Pons (tissue), 1 donor: Measurements from ENCODE around the gene PRKN.
"Not testable (repeated sequence)": the region's sequence is repeated elsewhere in the genome, so short reads cannot be mapped to it uniquely, and the experiment has no call there.

Source experiments
- DNase-seq: peaks from one replicate; pipeline ENCODE4 v3.0.0-alpha.2; 2016; ENCODE audit warnings: low spot score

Gene PRKN

GRCh38 chr6:161903584-161904212 lies 823.9 kb downstream of the PRKN start:
- DNase-seq = no peak

DNA sequence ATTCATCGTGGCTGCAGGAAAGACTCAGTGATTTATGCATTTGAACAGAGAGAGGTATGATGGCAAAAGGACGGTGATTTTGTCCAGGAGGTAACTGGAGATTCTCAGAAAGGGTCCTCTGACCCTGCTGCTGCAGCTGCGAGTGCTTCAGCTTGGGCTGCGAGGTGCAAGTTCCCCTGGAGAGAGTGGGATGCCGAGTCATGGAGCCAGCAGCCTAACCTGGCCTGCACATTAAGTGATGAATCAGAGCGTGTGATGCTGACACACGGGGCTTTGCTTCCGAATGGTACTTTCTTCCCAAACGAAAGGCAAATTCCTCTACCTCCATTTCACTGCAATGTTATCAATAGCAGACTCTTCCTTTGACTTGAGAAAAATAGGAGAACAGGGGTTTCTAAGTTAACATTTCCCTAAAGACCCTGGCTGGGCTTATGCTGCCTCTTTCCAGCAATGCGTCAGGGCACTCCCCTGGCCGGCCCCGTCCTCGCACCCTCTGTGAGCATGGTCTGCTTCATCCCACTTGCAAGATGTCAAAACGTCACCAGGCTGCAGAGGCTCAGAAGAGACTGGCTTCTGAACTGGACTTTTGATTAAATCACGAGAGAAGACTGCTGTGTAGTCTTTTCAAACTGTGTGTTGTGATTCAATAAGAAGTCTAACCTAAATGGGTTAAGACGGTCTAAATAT lies 825.7 kb downstream of the PRKN start:
- DNase-seq = no peak

GRCh38 chr6:161894436-161894835 lies 833.1 kb downstream of the PRKN start:
- no peak for DNase-seq

DNA sequence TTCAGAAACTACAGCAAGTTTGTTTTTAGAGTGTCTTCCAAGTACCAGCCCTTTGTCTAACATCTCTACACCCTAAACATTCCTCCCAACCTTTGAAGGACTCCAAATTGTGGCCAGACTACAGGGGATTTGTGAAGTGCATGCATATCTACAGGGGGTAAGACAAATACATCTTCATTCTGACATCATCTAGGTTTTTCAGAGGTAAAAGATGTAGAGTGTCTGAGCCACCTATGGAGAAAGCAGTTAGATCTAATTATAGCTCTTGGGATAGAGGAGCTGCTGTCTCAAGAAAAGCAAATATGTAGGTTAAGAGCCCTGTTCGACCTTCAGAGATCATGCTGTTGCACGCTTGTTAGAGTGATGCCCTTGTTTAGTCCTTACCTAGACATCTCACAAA lies 836.0 kb downstream of the PRKN start:
- DNase-seq = no peak

- DNase-seq = peak; percentile 19
Measured at GRCh38 chr6:161890832-161891297, 836.7 kb downstream of the PRKN start.

DNA sequence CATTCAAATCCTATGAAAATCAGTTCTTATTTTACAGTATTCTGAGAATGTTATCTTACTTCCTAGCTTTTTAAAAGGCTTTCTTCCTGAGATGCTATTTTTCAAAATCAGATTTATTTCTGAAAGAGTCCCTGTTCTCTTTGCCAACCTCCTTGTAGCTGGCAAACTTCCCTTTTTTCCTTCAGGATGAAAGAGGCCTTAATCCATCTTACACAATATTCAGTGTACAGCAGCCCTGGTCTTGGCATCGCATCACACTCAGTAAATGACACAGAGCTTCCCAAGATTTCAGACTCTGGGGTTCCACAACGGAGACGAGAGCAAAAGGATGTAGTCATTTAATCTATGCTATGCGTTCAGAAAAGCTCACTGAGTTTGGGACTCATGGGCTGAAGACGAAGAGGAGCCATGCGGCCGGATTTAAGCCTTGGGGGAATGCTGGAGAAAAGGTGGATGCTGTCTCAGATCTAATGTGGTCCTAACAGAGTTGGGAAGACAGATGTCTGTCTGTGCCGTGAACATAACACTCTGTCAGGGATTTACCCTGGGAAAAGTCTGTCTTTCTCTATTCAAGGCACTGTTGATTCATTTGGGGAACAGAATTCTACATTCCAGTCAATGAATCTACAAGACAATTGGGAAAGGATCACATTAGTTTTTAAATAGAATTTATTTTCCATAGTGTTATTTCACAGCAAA lies 837.3 kb downstream of the PRKN start:
- DNase-seq = peak; percentile 74

- peak; percentile 67 for DNase-seq
Measured at GRCh38 chr6:161889324-161889723, 838.2 kb downstream of the PRKN start.

GRCh38 chr6:161886545-161886944 lies 841.0 kb downstream of the PRKN start:
- not testable (repeated sequence) for DNase-seq

GRCh38 chr6:161884782-161885181 lies 842.8 kb downstream of the PRKN start:
- DNase-seq = no peak

- no peak for DNase-seq
Measured at GRCh38 chr6:161882196-161882765, 845.3 kb downstream of the PRKN start.

GRCh38 chr6:161880056-161880455 lies 847.5 kb downstream of the PRKN start:
- no peak for DNase-seq

DNA sequence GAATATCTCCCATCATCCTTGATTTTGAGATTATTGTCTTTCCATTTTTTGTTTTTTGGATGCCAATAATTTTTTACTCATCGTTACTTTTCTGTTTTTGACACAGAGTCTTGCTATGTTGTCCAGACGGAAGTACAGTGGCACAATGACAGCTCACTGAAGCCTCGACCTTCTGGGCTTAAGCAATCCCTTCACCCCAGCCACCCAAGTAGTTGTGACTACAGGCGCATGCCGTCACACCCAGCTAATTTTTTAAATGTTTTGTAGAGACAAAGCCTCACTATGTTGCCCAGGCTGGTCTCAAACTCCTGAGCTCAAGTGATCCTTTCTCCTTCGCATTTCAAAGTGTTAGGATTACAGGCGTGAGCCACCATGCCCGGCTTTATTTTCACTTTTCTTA lies 851.3 kb downstream of the PRKN start:
- DNase-seq = no peak

GRCh38 chr6:161870236-161870901 lies 857.2 kb downstream of the PRKN start:
- no peak for DNase-seq

DNA sequence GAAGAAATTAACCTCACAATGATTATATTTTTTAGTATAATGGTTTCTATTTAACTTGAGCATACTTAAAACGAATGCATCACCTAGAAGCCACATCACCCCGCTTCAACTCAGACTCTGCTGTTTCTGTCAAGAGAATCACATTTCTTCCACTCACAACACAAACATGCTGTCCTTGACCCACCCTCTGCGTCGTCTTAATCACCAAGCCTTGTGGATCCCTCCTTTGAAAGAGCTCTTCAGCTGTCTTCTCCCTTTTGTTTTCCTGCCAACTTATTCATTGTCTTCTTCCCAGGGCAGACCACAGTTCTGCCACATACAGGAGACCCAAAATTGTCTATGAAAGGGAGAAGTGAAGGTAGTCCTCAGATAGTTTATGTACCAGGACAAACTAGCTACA lies 858.1 kb downstream of the PRKN start:
- DNase-seq = no peak

- no peak for DNase-seq
Measured at GRCh38 chr6:161866570-161866969, 861.0 kb downstream of the PRKN start.

- not testable (repeated sequence) for DNase-seq
Measured at GRCh38 chr6:161861061-161861460, 866.5 kb downstream of the PRKN start.

DNA sequence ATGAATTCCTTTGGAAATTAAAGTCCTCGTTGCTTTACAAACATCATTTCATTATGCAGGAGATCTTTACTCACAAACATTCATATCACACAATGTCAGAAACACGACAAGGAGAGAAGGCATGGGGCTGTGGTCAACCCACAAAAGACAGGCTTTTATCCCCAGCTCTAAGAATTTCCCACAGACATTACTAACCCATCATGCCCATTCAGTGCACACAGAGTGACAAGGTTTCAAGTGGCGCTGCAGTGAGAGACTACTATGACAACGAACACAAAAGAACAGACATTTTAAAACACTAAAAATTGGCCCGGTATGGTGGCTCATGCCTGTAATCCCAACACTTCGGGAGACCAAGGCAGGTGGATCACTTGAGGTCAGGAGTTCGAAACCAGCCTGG lies 873.9 kb downstream of the PRKN start:
- DNase-seq = no peak

DNA sequence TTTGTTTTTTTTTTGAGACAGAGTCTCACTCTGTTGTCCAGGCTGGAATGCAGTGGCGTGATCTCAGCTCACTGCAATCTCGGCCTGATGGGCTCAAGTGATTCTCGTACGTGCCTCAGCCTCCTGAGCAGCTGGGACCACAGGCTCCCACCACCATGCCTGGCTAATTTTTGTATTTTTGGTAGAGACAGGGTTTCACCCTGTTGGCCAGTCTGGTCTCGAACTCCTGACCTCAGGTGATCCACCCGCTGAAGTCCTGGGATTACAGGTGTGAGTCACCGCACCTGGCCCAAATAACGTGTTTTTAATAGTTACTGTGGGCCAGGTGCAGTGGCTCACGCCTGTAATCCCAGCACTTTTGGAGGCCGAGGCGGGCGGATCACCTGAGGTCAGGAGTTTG lies 876.1 kb downstream of the PRKN start:
- DNase-seq = not testable (repeated sequence)

DNA sequence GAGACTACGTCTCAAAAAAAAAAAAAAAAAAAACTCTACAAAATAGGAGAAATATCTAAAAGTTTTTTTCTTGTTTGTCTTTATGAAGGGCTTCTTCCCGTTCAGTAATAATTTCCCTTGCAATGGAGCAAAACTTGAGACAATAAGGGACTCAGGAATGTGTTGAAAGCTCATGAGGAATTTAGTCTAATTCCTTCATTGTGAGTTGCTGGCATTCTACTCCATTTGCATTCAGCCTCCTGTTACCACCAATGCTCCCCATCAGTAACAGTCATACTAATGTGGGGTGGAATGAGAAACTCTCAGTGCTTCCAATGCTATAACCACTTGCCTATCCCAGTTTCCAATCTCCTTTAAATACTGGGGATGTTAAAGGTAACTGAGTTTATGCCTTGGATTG lies 877.0 kb downstream of the PRKN start:
- DNase-seq = no peak

- DNase-seq = no peak
Measured at GRCh38 chr6:161847628-161848027, 879.9 kb downstream of the PRKN start.

DNA sequence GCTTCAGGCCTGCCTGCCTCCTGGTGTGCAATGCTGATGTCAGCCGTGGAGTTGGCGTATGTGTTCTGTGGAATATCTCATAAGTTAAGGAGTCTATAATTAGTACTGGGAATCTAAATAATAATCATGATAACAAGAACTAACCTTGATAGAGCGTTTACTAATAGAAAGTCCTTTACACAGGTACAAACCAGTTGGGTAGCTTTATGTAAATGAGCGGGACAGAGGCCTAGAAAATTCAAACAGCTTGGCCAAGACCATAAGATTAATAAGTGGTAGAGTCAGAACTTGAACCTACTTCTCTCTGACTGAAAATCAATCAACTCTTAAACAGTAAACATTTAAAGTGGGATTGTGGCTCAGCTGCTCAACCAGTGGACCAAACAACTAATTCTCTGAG lies 882.8 kb downstream of the PRKN start:
- no peak for DNase-seq

DNA sequence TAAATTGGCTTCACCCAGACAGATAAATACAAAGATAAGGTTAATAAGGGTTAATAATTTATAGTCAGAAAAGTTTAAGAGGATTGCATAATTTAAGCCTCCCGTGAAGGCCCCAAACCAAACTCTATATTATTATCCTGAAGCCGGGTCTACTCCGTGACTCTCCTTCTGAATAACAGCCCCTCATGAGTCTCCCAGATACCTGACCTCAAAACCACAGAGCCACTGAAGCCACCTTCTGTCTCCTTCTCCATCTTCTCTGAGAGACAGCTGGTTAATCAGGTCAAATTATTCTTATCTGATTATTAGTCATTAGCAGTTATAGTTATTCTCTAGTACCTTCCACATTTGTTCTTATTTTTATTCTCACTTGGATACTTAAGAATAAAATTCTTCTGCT lies 884.5 kb downstream of the PRKN start:
- DNase-seq = no peak
